H1 (cell line): ENCODE data around the gene MCHR1. TPM values are rescaled to one million over a fixed set of nuclear protein-coding genes. Genes with fewer than 3 reads are reported as not detected.

Experiments used
- CTCF ChIA-PET: fragments of 300-600 bp; sonication (Branson Sonifier 250); formaldehyde crosslinking; loops from one replicate; lab custom pipeline; 2021; ENCODE audit not compliant: partially characterized antibody; lab: Charles Lee
- POLR2A ChIA-PET: fragments of 300-600 bp; sonication (Branson Sonifier 250); formaldehyde crosslinking; loops from one replicate; lab custom pipeline; 2021; ENCODE audit warnings: inconsistent platforms; ENCODE audit not compliant: partially characterized antibody; lab: Charles Lee
- DNase-seq, 2 experiments: peaks; one replicate each; pipeline versions ENCODE4 v3.0.0 to v3.0.0-alpha.2; 2010 to 2022; ENCODE audit warnings: low spot score in 2 of 2, low read depth in 1 of 2, mixed read lengths in 1 of 2
- FAIRE-seq: peaks from 2 replicates; lab custom pipeline; 2011; peaks lifted over from hg19 to GRCh38; lab: Jason Lieb, UNC
- H2AFZ ChIP-seq: 2 replicates; pipeline ENCODE4 v1.8.1; 2012; ENCODE audit warnings: low read length, inconsistent platforms
- H2AK5ac ChIP-seq: 2 replicates; pipeline ENCODE4 v1.6.1; 2013; ENCODE audit warnings: low read depth, low read length
- H2BK120ac ChIP-seq: replicated peaks from 2 replicates; pipeline ENCODE3; 2013; ENCODE audit warnings: low read depth, low read length, inconsistent platforms
- H2BK12ac ChIP-seq: 2 replicates; pipeline ENCODE4 v1.6.1; 2013; ENCODE audit warnings: low read depth, low read length
- H2BK15ac ChIP-seq: 2 replicates; pipeline ENCODE4 v1.6.1; 2013; ENCODE audit warnings: low read length
- H2BK20ac ChIP-seq: 2 replicates; pipeline ENCODE4 v1.6.1; 2013; ENCODE audit warnings: low read length
- H2BK5ac ChIP-seq: 2 replicates; pipeline ENCODE4 v1.6.1; 2013; ENCODE audit warnings: low read depth, low read length
- H3K14ac ChIP-seq: 2 replicates; pipeline ENCODE4 v1.6.1; 2013; ENCODE audit warnings: inconsistent platforms; ENCODE audit not compliant: insufficient read length
- H3K18ac ChIP-seq: 2 replicates; pipeline ENCODE4 v1.6.1; 2013; ENCODE audit warnings: low read length; ENCODE audit errors: extremely low read depth
- H3K23ac ChIP-seq: 2 replicates; pipeline ENCODE4 v1.6.1; 2013; ENCODE audit warnings: inconsistent platforms; ENCODE audit not compliant: insufficient read length
- H3K23me2 ChIP-seq: 2 replicates; pipeline ENCODE4 v1.6.1; 2013; ENCODE audit warnings: low read depth, low read length
- H3K27ac ChIP-seq: 2 replicates; pipeline ENCODE4 v1.6.1; 2011; ENCODE audit warnings: low read depth, low read length, inconsistent platforms
- H3K27me3 ChIP-seq, 4 experiments: replicated peaks in 1 of 4; 1 replicate in 1 of 4; 2 replicates in 3 of 4; pipeline versions ENCODE4 v1.6.1 to v1.8.1; 2011 to 2013; ENCODE audit warnings: low read length in 3 of 4, mild to moderate bottlenecking in 3 of 4, inconsistent platforms in 2 of 4, mixed read lengths in 2 of 4, moderate library complexity in 1 of 4; ENCODE audit not compliant: control insufficient read depth in 3 of 4, insufficient read depth in 3 of 4; ENCODE audit errors: extremely low read depth in 1 of 4
- H3K36me3 ChIP-seq, 4 experiments: 2 replicates each; pipeline versions ENCODE4 v1.6.1 to v1.8.1; 2011 to 2013; ENCODE audit warnings: mild to moderate bottlenecking in 4 of 4, low read length in 3 of 4, moderate library complexity in 2 of 4, control low read depth in 1 of 4, inconsistent platforms in 1 of 4; ENCODE audit not compliant: insufficient read depth in 4 of 4, control insufficient read depth in 2 of 4
- H3K4ac ChIP-seq: replicated peaks from 2 replicates; pipeline ENCODE3; 2013; ENCODE audit warnings: low read length, low read depth, mixed read lengths, inconsistent platforms; ENCODE audit not compliant: insufficient read length
- H3K4me1 ChIP-seq, 4 experiments: replicated peaks in 1 of 4; 1 replicate in 1 of 4; 2 replicates in 3 of 4; pipeline versions ENCODE4 v1.6.1 to v1.8.1; 2011 to 2013; ENCODE audit warnings: low read length in 3 of 4, inconsistent platforms in 2 of 4, mixed read lengths in 1 of 4; ENCODE audit not compliant: insufficient read depth in 4 of 4, control insufficient read depth in 3 of 4
- H3K4me2 ChIP-seq, 2 experiments: 2 replicates each; pipeline versions ENCODE4 v1.6.1 to v1.8.1; 2011 to 2013; ENCODE audit warnings: low read depth in 2 of 2, low read length in 2 of 2, control low read depth in 1 of 2, inconsistent platforms in 1 of 2, mild to moderate bottlenecking in 1 of 2; ENCODE audit not compliant: insufficient read depth in 1 of 2
- H3K4me3 ChIP-seq, 4 experiments: fragments of 200-600, 300-600 bp in 1 of 4; sonication (generic), shearing (Covaris generic), sonication (Bioruptor Twin) in 1 of 4; 2 replicates each; pipeline versions ENCODE4 v1.5.1 to v1.8.1; 2011 to 2016; ENCODE audit warnings: low read length in 4 of 4, low read depth in 3 of 4, control low read depth in 2 of 4, inconsistent platforms in 2 of 4, mild to moderate bottlenecking in 2 of 4, mixed read lengths in 1 of 4, moderate library complexity in 1 of 4; ENCODE audit not compliant: insufficient read depth in 2 of 4; ENCODE audit errors: extremely low read depth in 1 of 4
- H3K56ac ChIP-seq: replicated peaks from 2 replicates; pipeline ENCODE3; 2013; ENCODE audit warnings: low read depth, mild to moderate bottlenecking, mixed read lengths, low read length, inconsistent platforms; ENCODE audit not compliant: insufficient read length
- H3K79me1 ChIP-seq: 2 replicates; pipeline ENCODE4 v1.6.1; 2013; ENCODE audit warnings: low read depth, low read length, control low read depth
- H3K79me2 ChIP-seq, 2 experiments: 2 replicates each; pipeline versions ENCODE4 v1.6.1 to v1.8.1; 2012 to 2013; ENCODE audit warnings: low read length in 2 of 2, mild to moderate bottlenecking in 2 of 2, inconsistent platforms in 1 of 2; ENCODE audit not compliant: insufficient read depth in 2 of 2, control insufficient read depth in 1 of 2
- H3K9ac ChIP-seq, 4 experiments: replicated peaks in 1 of 4; 1 replicate in 1 of 4; 2 replicates in 3 of 4; pipeline versions ENCODE4 v1.6.1 to v1.8.1; 2011 to 2013; ENCODE audit warnings: low read depth in 3 of 4, low read length in 3 of 4, control low read depth in 2 of 4, mild to moderate bottlenecking in 2 of 4, moderate library complexity in 2 of 4, inconsistent platforms in 1 of 4; ENCODE audit errors: extremely low read depth in 1 of 4
- H3K9me3 ChIP-seq, 2 experiments: 2 replicates each; pipeline versions ENCODE4 v1.6.1 to v1.8.1; 2012 to 2013; ENCODE audit warnings: mild to moderate bottlenecking in 2 of 2, moderate library complexity in 2 of 2, control low read depth in 1 of 2, inconsistent platforms in 1 of 2, low read depth in 1 of 2, low read length in 1 of 2, mixed read lengths in 1 of 2; ENCODE audit not compliant: insufficient read depth in 2 of 2
- H4K20me1 ChIP-seq, 2 experiments: replicated peaks in 1 of 2; 2 replicates each; pipeline versions ENCODE3 to v1.8.1; 2011 to 2013; ENCODE audit warnings: inconsistent platforms in 2 of 2, low read length in 2 of 2, mild to moderate bottlenecking in 1 of 2; ENCODE audit not compliant: insufficient read depth in 2 of 2, control insufficient read depth in 1 of 2
- H4K5ac ChIP-seq: 2 replicates; pipeline ENCODE4 v1.6.1; 2013; ENCODE audit warnings: low read length, low read depth, mixed read lengths, inconsistent platforms; ENCODE audit not compliant: insufficient read length
- H4K8ac ChIP-seq: 2 replicates; pipeline ENCODE4 v1.8.0; 2013; ENCODE audit warnings: mild to moderate bottlenecking, moderate library complexity, low read length, inconsistent platforms; ENCODE audit not compliant: insufficient read depth; ENCODE audit errors: extremely low read depth
- H4K91ac ChIP-seq: replicated peaks from 2 replicates; pipeline ENCODE3; 2013; ENCODE audit warnings: low read length, mixed read lengths, inconsistent platforms; ENCODE audit not compliant: insufficient read length
- ASH2L ChIP-seq: fragments of 200-600, 300-600 bp; sonication (generic); IDR thresholded peaks from one replicate; pipeline ENCODE4 v1.7.1; 2017; ENCODE audit warnings: low read length
- BRCA1 ChIP-seq: IDR thresholded peaks from 2 replicates; pipeline ENCODE4 v1.6.1; 2012; ENCODE audit warnings: low read depth, low read length, improper control_type of control experiment
- CBX8 ChIP-seq: fragments of 300-800, 300-1000 bp; sonication (generic); IDR thresholded peaks from 2 replicates; pipeline ENCODE4 v1.7.1; 2016; ENCODE audit warnings: low read depth, low read length, borderline replicate concordance
- CEBPB ChIP-seq: IDR thresholded peaks from 2 replicates; pipeline ENCODE4 v1.6.1; 2012; ENCODE audit warnings: low read depth, low read length
- EP300 ChIP-seq, 2 experiments: IDR thresholded peaks; 1 replicate in 1 of 2; 2 replicates in 1 of 2; pipeline ENCODE4 v1.6.1; 2011 to 2012; ENCODE audit warnings: low read depth in 2 of 2, low read length in 2 of 2, mild to moderate bottlenecking in 2 of 2, borderline replicate concordance in 1 of 2, inconsistent platforms in 1 of 2, moderate library complexity in 1 of 2
- FOSL1 ChIP-seq: IDR thresholded peaks from 2 replicates; pipeline ENCODE4 v1.6.1; 2011; ENCODE audit warnings: mild to moderate bottlenecking, low read depth, low read length, moderate library complexity; ENCODE audit not compliant: insufficient read depth
- KDM1A ChIP-seq: fragments of 200-600, 300-600 bp; sonication (generic); IDR thresholded peaks from 2 replicates; pipeline ENCODE4 v1.7.1; 2016; ENCODE audit warnings: mild to moderate bottlenecking, low read length, borderline replicate concordance
- NANOG ChIP-seq: IDR thresholded peaks from 2 replicates; pipeline ENCODE4 v1.6.1; 2011; ENCODE audit warnings: low read length, low read depth, mild to moderate bottlenecking, inconsistent platforms; ENCODE audit not compliant: insufficient read depth, poor library complexity, severe bottlenecking
- POLR2A ChIP-seq, 2 experiments: IDR thresholded peaks; 1 replicate in 1 of 2; 2 replicates in 1 of 2; pipeline ENCODE4 v1.6.1; 2011; ENCODE audit warnings: low read depth in 2 of 2, low read length in 2 of 2, mild to moderate bottlenecking in 2 of 2; ENCODE audit errors: control extremely low read depth in 1 of 2
- RXRA ChIP-seq: IDR thresholded peaks from 2 replicates; pipeline ENCODE4 v1.6.1; 2011; ENCODE audit warnings: low read depth, mild to moderate bottlenecking, low read length, moderate library complexity; ENCODE audit not compliant: insufficient read depth
- SIN3A ChIP-seq, 2 experiments: IDR thresholded peaks in 1 of 2; conservative IDR thresholded peaks in 1 of 2; 2 replicates each; pipeline ENCODE4 v1.6.1; 2011 to 2012; ENCODE audit warnings: low read length in 2 of 2, improper control_type of control experiment in 1 of 2, low read depth in 1 of 2, mild to moderate bottlenecking in 1 of 2
- SP4 ChIP-seq: IDR thresholded peaks from 2 replicates; pipeline ENCODE4 v1.6.1; 2012; ENCODE audit warnings: low read length, inconsistent platforms
- TCF12 ChIP-seq: IDR thresholded peaks from 2 replicates; pipeline ENCODE4 v1.6.1; 2011; ENCODE audit warnings: low read depth, mild to moderate bottlenecking, low read length
- WGBS, 2 experiments: shearing (Covaris generic) in 1 of 2; methylation state at CpG; one replicate each; pipeline versions ENCODE4 v1.1.6 to v1.1.7; 2013 to 2015; ENCODE audit warnings: low lambda C conversion rate in 2 of 2, mixed read lengths in 2 of 2, inconsistent platforms in 1 of 2, low coverage in 1 of 2, missing lambda C conversion rate in 1 of 2; ENCODE audit not compliant: insufficient replicate concordance in 2 of 2, insufficient coverage in 1 of 2, insufficient read length in 1 of 2; ENCODE audit errors: extremely low coverage in 1 of 2, missing lambda C conversion rate in 1 of 2; 5-methylcytosine and 5-hydroxymethylcytosine counted together
- polyA plus RNA-seq, 7 experiments: library from polyadenylated mRNA; depleted of rRNA in 3 of 7; stranded (reverse) in 5 of 7; unstranded in 2 of 7; fragments of >200 nt in 5 of 7; fragments of 200-250 nt in 2 of 7; gene quantifications; 1 replicate in 5 of 7; 2 replicates in 1 of 7; 4 replicates in 1 of 7; pipeline versions ENCODE4 v1.2.1 to v1.2.3, GENCODE V29; 2011 to 2013; ENCODE audit warnings: missing spikeins in 2 of 7, mixed read lengths in 2 of 7
- total RNA-seq: library from RNA; stranded (reverse); fragmentation: NEBNext Ultra II Directional; extraction: Animal tissue kit (Norgen Biotek cat#: 25700); gene quantifications from 2 replicates; pipeline ENCODE4 v1.2.1, GENCODE V29; 2021
- TF ChIP-seq, protein P1 (sequence below): IDR thresholded peaks from 2 replicates; pipeline ENCODE4 v1.6.1; 2011; ENCODE audit warnings: low read depth, mild to moderate bottlenecking, low read length; ENCODE audit not compliant: insufficient read depth

Gene MCHR1
- total and polyA plus RNA-seq, 2 of the 8 experiments (the other 6 are each of a cell fraction or from before 2014, with no cell fraction given): 0.91 to 7.6 TPM

DNA sequence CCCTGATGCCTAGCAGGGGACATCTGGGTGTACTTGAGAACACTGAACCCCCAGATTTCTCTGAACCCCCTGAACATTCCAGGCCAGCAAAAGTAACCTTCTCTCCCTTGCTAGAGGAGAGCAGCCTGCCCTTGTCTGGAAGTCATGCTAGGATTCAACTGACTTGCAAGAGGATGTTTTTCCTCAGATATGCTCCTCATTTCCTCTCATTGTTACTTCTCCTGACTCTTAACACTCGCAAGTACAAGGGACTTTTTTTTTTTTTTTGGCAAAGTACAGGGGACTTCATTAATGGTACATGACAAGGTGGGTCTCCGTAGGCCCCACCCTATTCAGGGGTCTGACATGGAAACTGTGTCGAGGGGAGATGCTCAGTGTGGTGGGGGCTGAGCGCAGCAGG is 6.3 kb upstream of the MCHR1 start:
- H2BK120ac ChIP-seq: no peak overlapping the region
- no peak overlapping the region for H4K8ac ChIP-seq
- 93% methylated on average over 4 of the region's 4 CpGs; no CpG with 5 or more reads in 1 of the 2 experiments for WGBS, 2 experiments
- H4K91ac ChIP-seq: no peak overlapping the region
- H2BK15ac ChIP-seq: no peak overlapping the region
- no peaks in the 10 kb centered on the region for H3K79me1 ChIP-seq
- H3K4me1 ChIP-seq: no peaks in the 10 kb centered on the region
- H2BK12ac ChIP-seq: no peak overlapping the region
- H3K4ac ChIP-seq: no peak overlapping the region
- no peak overlapping the region for H2BK5ac ChIP-seq
- no peak for DNase-seq
- no peak overlapping the region for H3K9ac ChIP-seq
- no peak overlapping the region for H3K23ac ChIP-seq
- H2BK20ac ChIP-seq: no peak overlapping the region
- ChIA-PET CTCF (interaction anchor here (0.6 to 2.0 kb wide), 3 partner anchors 10 to 23 kb away, joined by 3 to 11 read pairs (median 5); no protein-coding TSS in a partner anchor), POLR2A (no interaction called here)
- no peaks in the 10 kb centered on the region for H3K79me2 ChIP-seq
- H3K36me3 ChIP-seq: no peaks in the 10 kb centered on the region
- 0 out of 4 replicates have a peak, but pooled peaks cover 0 to 2% of the 10 kb centered on the region in 2 experiments for H3K9me3 ChIP-seq
- H3K14ac ChIP-seq: no peak overlapping the region
- no peak overlapping the region for H3K56ac ChIP-seq
- no peak overlapping the region for H2AK5ac ChIP-seq
- H4K5ac ChIP-seq: no peak overlapping the region
- H3K18ac ChIP-seq: no peak overlapping the region
- H3K23me2 ChIP-seq: no peaks in the 10 kb centered on the region
- H3K4me3 ChIP-seq: no peak overlapping the region
- H2AFZ ChIP-seq: no peak overlapping the region
- H3K27me3 ChIP-seq: no peaks in the 10 kb centered on the region
- H3K4me2 ChIP-seq: no peak overlapping the region
- no peak overlapping the region for H3K27ac ChIP-seq
- H4K20me1 ChIP-seq: no peaks in the 10 kb centered on the region
- FAIRE-seq: no peak
- no peak for TF ChIP-seq BRCA1
- TF ChIP-seq KDM1A: no peak
- TF ChIP-seq FOSL1: no peak
- no peak for TF ChIP-seq POLR2A (IDR thresholded peaks at IDR 0.05; ENCODE audit: control extremely low read depth in 1 of 2, low read depth in 2 of 2, low read length in 2 of 2)
- no peak for TF ChIP-seq CBX8
- TF ChIP-seq CEBPB: no peak
- TF ChIP-seq, protein P1, sequence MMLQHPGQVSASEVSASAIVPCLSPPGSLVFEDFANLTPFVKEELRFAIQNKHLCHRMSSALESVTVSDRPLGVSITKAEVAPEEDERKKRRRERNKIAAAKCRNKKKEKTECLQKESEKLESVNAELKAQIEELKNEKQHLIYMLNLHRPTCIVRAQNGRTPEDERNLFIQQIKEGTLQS: no peak
- TF ChIP-seq ASH2L: no peak
- TF ChIP-seq TCF12: no peak
- no peak for TF ChIP-seq NANOG
- TF ChIP-seq SP4: no peak
- no peak for TF ChIP-seq EP300 (IDR thresholded peaks at IDR 0.05; ENCODE audit: borderline replicate concordance in 1 of 2, low read depth in 2 of 2, low read length in 2 of 2)
- no peak for TF ChIP-seq SIN3A (conservative IDR thresholded peaks at IDR 0.05 in 1 of 2, IDR thresholded peaks at IDR 0.05 in 1 of 2; ENCODE audit: low read depth in 1 of 2, low read length in 2 of 2)
- no peak for TF ChIP-seq RXRA
